Measurements from ENCODE around the gene ACTR5. TPM values are rescaled to one million over a fixed set of nuclear protein-coding genes. Genes with fewer than 3 reads are reported as not detected.

Gene ACTR5
- total RNA-seq, 1 experiment from 2014 or later, result 14.1 TPM

DNA sequence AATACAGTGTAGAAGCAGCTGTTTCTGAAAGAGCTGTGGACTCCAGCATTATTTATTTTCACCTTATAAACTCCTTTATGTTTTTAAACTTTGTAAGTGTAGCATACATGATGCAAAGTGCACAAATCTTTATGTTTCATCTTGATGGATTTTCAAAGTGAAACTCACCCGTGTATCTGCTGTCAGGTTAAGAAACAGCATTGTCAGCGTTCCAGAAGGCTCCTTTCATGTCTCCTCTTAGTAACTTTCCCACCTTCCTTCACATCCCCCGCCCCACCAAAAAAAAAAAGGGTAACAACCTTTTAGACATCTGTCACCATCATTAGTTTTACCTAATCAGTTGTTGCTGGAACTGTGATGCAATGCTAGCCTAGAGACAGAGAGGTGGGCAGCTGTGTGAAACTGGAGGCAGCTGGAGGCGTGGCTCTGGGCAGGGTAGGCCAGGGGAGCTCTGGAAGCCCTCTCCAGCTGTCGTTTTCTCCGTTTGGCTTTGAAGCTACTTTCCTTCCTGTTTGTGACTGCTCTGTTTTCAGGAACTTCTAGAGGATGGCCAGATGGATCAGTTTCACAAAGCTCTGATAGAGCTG is 7.2 kb downstream of the ACTR5 start:
- Histone ChIP-seq H3K27me3 (ENCODE audit: insufficient read depth, low read length) (no peaks in the 10 kb centered on the region), H4K8ac (replicated peaks; ENCODE audit: insufficient read length, low read depth, low read length) (no peak overlapping the region), H3K18ac (ENCODE audit: insufficient read length, low read depth, low read length) (no peak overlapping the region), H3T11ph (ENCODE audit: low read length) (no peak overlapping the region), H2BK20ac (ENCODE audit: low read depth, low read length, poor library complexity, severe bottlenecking) (no peak overlapping the region), H3K4me2 (ENCODE audit: insufficient read depth, insufficient read length, low read length) (no peak overlapping the region), H3K23me2 (ENCODE audit: insufficient read length, low read depth, low read length, poor library complexity, severe bottlenecking) (no peaks in the 10 kb centered on the region), H2BK5ac (ENCODE audit: insufficient read length, low read length) (no peak overlapping the region), H3K4me1 (ENCODE audit: insufficient read depth, low read length) (no peaks in the 10 kb centered on the region), H3K56ac (ENCODE audit: insufficient read length, low read depth, low read length) (no peak overlapping the region), H2BK12ac (ENCODE audit: insufficient read length, low read depth, low read length) (no peak overlapping the region), H3K79me1 (ENCODE audit: insufficient read depth, low read depth, low read length, poor library complexity, severe bottlenecking) (no peaks in the 10 kb centered on the region), H3K79me2 (ENCODE audit: insufficient read depth, low read length) (no peaks in the 10 kb centered on the region), H2BK120ac (ENCODE audit: low read depth, low read length, poor library complexity, severe bottlenecking) (no peak overlapping the region), H3K23ac (ENCODE audit: insufficient read length, low read depth, low read length) (no peak overlapping the region), H3K9ac (ENCODE audit: extremely low read depth, insufficient read length, low read length) (no peak overlapping the region), H2AK5ac (ENCODE audit: insufficient read length, low read length) (no peak overlapping the region), H3K14ac (ENCODE audit: insufficient read depth, low read length) (no peak overlapping the region), H3K27ac (ENCODE audit: insufficient read length, low read depth, low read length) (no peak overlapping the region), H2AFZ (ENCODE audit: low read length) (no peak overlapping the region), H4K91ac (ENCODE audit: insufficient read length, low read depth, low read length) (no peak overlapping the region), H3K4ac (ENCODE audit: low read depth, low read length) (no peak overlapping the region), H4K20me1 (ENCODE audit: control insufficient read depth, insufficient read depth, insufficient read length) (no peaks in the 10 kb centered on the region), H3K9me3 (ENCODE audit: control insufficient read depth, low read depth, low read length) (no peaks in the 10 kb centered on the region), H2BK15ac (ENCODE audit: low read depth, low read length) (no peak overlapping the region), H4K5ac (ENCODE audit: insufficient read length, low read depth, low read length) (no peak overlapping the region)
- no CpG with 5 or more reads among the region's 6 CpGs for WGBS (ENCODE audit: extremely low coverage, insufficient read length, low lambda C conversion rate)
- peaks cover 3% of the 10 kb centered on the region in 2 experiments; a peak in 1 of 4 replicates for H3K4me1 Mint-ChIP-seq
- DNase-seq, result no peak
- H3K27me3 Mint-ChIP-seq (ENCODE audit: low read depth), result no peaks in the 10 kb centered on the region; the same call in 1 of the 2 replicates
- no peak overlapping the region for H3K27ac Mint-ChIP-seq
- H3K36me3 Mint-ChIP-seq (ENCODE audit: insufficient read depth in 1 of 3, low read depth in 3 of 3), result peaks cover 29 to 66% (median 55%) of the 10 kb centered on the region in 3 experiments; a peak in 6 of 7 replicates
- TF ChIP-seq, protein P1, sequence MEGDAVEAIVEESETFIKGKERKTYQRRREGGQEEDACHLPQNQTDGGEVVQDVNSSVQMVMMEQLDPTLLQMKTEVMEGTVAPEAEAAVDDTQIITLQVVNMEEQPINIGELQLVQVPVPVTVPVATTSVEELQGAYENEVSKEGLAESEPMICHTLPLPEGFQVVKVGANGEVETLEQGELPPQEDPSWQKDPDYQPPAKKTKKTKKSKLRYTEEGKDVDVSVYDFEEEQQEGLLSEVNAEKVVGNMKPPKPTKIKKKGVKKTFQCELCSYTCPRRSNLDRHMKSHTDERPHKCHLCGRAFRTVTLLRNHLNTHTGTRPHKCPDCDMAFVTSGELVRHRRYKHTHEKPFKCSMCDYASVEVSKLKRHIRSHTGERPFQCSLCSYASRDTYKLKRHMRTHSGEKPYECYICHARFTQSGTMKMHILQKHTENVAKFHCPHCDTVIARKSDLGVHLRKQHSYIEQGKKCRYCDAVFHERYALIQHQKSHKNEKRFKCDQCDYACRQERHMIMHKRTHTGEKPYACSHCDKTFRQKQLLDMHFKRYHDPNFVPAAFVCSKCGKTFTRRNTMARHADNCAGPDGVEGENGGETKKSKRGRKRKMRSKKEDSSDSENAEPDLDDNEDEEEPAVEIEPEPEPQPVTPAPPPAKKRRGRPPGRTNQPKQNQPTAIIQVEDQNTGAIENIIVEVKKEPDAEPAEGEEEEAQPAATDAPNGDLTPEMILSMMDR (conservative IDR thresholded peaks at IDR 0.05), result no peak
- no peak overlapping the region for H3K4me3 Mint-ChIP-seq
- H3K9me3 Mint-ChIP-seq, result no peaks in the 10 kb centered on the region

Data from H9 (cell line).